ENCODE results near the gene NEK10.

Gene NEK10

GRCh38 chr3:27160146-27160545 is 209.0 kb downstream of the NEK10 start:
- DNase-seq, result no peak

DNA sequence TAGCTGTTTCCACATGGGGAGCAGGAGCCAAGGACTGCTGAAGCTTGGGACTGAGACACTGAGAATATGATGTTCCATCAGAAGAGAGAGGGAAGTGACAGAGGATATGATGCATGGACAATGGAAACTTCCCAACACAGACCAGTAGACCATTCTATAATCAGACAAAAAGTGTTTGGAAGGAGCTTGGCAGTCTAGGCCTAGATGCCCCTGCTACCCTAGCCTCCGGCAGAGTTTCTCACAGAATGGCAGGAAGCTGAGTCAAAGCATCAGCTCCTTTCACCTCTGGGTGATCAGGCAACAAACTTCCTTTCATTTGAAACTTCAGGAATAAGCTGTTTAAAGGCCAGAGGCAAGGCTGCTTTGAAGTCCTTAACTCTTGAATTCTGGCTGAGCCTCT is 222.0 kb downstream of the NEK10 start:
- no peak for DNase-seq

- DNase-seq, result no peak
These were observed 222.4 kb downstream of the NEK10 start for GRCh38 chr3:27146786-27147185.

DNA sequence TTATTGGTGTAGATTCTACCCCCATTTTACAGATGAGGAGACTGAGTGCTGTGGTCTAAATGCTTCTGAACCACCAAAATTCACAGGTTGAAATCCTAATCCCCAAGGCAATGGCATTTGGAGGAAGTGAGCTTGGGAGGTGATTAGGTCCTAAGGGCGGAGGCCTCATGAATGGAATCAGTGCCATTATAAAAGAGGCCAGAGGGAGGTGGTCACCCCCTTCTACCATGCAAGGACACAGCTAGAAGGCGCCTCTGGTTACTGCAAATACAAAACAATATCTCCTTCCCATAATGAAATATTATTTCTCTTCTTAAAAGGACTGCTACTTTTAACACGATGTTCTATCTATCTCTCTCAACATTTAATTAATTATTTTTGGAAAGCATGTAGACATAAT is 223.5 kb downstream of the NEK10 start:
- no peak for DNase-seq

DNA sequence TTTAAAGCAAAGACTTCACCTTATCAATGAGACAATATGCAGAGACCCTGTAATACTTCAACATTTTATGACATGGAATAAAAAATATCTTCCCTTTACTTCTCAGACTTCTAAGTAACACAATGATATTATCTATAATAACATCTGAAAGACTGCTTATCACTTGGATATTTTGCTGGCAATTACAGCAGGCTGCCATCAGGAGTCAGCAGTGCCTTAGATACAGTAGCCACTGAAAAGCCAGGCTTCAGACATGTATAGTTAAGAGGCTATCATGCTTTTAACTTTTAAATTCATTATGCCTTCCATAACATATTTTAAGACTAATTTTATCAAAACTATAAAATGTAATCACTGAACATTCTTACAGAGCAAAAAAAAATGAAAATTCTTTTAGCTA is 227.5 kb downstream of the NEK10 start:
- no peak for DNase-seq

DNA sequence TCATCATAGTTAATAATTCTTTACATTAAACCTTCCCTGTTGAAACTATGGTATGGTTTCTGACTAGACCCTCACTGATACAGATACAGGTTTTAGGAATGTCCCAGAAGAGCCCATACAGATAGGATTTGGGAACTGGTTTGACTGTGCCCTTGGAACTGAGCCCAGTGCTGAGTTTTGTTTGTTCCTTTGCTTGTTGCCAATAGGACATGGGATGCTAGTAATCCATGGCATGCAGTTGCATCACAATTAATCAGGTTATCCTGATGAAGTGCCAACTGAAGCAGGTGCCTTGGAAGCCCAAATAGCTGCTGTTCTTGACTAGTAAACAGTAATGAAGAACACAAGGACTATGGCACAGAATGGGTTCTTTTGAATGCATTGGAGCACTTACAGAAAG is 230.6 kb downstream of the NEK10 start:
- no peak for DNase-seq

DNA sequence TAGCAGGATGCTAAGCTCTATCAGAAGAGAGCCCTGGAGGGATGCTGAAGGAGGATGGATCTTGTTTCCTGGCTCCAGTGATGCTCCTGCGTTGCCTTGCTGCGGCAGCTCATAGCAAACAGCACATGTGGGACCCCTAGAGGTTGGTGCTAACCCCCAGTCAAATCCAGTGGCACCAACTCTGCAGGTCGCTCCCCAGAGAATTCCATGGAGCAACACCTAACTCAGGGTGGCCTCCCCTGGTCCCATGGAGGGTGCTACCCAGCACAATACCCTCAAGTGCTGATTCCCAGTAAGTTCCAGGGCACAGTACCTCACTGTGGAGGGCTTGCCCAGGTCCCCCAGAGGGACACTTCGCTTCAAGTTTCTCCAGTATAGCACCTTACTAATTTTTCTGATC is 231.2 kb downstream of the NEK10 start:
- DNase-seq, result no peak

DNA sequence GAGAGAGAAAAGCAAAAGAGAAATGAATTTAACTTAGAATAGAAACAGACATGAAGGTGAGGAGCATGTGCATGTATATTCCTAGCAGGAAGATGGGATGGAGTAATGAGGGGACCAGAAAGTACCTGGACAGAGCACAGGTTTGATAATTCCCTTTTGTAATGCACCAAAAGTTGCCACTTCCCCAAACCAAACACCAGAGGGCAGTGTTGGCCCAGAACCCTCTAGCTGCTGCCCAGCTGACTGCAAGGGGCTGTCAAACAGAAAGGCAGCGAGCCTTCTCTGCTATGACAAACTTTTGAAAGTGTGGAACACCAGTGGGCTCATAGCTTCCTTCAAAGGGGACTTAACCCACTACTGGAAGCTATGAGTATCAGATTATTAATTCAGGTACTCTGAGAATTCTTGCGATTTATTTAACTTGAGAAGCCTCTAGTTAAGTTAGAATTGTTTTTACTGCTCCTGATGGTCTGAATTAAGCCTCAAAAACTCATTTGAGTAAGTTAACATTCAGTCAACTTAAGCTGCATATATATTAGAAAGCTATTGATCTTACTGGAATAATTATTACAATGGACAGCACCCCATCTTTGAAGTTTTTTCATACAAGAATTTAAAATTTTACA is 234.9 kb downstream of the NEK10 start:
- peak; percentile 32 for DNase-seq

DNA sequence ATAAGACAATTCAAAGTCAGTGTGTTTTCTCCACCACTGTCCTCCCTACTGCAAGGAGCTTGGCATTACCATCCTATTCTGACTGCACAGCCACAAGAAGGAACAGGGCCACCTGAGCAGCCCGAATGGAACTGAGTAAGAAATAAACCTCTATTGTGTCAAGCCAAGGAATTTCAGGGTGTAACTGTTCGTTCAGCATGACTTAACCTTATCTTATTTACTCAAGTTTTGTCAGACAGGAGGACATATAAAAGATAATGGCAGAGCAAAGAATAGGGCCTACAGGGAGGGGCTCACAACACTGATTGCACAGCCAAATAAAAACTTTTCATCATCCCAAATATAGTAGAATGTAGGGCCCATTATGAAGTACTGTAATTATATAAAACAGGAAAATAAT is 236.1 kb downstream of the NEK10 start:
- no peak for DNase-seq

DNA sequence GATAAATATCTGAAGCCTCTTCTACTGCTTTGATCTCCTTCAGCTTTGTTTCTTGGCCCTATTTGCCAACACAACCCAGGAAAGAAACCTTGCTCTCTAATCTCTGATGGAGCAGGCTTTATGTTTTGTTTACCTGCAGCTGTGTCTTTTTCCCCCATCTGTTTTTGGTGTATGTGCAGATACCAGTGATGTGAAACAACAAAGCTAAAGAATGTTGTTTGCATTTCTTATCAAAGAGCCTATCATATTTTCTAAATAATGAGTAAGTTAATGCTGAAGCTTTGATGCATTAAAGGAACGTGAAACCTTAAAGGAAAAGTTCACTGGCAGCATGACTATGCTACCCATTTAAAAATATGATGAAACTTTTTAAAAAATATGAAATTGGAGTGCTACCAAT is 238.4 kb downstream of the NEK10 start:
- DNase-seq, result no peak

DNA sequence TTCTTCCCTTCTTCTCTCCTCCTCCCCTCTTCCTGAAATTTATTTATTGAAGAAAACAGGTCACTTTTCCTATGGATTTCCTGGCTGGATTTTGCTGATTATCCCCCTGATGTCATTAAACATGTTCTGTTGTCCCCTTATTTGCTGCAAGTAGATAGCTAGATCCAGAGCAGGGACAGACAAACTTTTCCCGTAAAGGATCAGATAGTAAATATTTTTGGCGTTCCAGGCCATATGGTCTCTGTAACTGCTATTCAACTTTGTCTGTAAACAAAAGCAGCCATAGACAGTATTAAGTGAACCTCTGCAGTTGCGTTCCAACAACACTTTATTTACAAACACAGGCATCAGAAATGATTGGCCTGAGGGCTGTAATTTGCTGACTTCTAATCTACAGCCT is 241.3 kb downstream of the NEK10 start:
- DNase-seq, result no peak

GRCh38 chr3:27127195-27127594 is 242.0 kb downstream of the NEK10 start:
- no peak for DNase-seq

- DNase-seq, result no peak
These were observed 243.2 kb downstream of the NEK10 start for GRCh38 chr3:27125821-27126501.

DNA sequence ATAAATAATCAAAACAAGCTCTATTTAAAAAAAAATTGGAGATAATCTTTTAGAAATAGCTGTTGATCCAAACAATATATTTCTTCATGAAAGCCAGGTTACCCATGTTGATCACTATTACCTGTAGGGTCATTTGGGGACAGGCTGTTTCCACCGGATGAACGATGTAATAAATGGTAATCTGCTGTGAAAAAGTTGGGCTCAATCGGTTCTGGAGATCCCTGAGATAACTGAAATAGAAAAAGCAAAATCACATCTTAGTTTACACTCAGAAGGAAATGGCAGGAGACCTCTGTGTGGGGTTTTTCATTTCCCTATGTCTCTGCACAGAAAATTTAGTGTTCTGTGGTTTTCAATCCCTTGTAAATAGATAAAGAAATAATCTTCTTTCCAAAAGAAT is 249.5 kb downstream of the NEK10 start:
- DNase-seq, result no peak

DNA sequence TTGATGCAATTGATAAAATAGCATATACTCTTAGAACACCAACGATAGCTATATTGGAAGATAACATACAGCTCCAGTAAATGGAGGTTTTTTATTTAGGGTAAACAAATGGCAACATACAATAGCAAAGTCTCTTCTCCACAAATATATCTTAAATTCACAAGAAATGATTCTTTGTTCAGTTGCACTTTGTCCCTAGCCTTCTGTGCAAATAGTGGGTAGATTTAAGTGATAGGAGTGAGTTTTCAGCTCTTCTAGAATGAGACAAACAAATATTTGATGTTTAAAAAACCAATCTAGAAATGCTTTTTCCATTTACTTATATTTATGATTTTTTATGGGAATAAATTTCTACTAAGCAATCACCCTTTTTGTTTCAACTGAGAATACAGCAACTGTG is 253.8 kb downstream of the NEK10 start:
- DNase-seq, result no peak

GRCh38 chr3:27114684-27115083 is 254.5 kb downstream of the NEK10 start:
- DNase-seq, result no peak

DNA sequence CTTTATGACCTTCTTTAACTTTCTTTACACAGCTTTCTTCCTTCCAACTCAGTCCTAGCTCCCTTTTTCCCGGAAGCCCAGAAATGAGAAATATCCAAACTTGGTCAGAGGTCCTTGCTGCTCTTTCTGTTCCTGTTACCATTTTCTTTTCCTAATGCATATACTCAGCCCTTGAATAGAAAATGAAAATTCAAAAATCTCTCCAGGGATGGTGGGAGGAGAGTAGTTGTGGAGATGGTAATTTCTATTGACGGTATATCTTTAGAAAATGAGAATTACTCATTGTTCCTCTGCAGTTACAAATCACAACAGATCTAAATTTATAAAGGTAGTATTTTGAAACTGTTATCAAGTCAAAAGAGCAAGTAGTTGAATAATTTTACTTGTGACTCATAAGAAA is 255.1 kb downstream of the NEK10 start:
- no peak for DNase-seq

GRCh38 chr3:27110020-27110419 is 259.2 kb downstream of the NEK10 start:
- DNase-seq, result no peak

- DNase-seq, result no peak
These were observed 260.9 kb downstream of the NEK10 start for GRCh38 chr3:27108322-27108721.

DNA sequence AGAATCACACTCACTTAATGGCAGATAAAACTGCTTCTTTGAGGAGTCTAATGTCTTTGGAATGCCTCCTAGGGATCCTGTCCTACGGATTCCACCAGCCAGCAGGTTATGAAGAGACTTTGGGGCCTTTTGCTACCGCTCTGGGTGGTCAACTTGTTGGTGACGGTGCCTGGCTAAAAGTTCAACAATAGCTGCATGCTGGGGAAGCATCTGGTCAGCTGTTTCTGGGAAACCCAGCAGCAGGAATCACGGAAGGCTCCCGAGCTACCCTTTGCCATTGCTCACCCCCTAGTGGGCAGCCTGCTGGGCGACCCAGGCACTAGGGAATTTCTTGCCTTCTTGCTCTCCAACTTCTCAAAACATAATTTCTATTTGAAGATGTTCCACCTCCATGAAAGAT is 263.3 kb downstream of the NEK10 start:
- no peak for DNase-seq

- DNase-seq, result no peak
These were observed 272.0 kb downstream of the NEK10 start for GRCh38 chr3:27097182-27097581.

GRCh38 chr3:27095553-27096222 is 273.5 kb downstream of the NEK10 start:
- DNase-seq, result no peak

- DNase-seq, result no peak
These were observed 274.5 kb downstream of the NEK10 start for GRCh38 chr3:27094721-27095120.

- DNase-seq, result no peak
These were observed 275.4 kb downstream of the NEK10 start for GRCh38 chr3:27093771-27094170.

All from NCI-H2171 treated with DMSO at 0.1 percent for 48 hours (cell line).